K562 (cell line): ENCODE measurements around the gene ATP4B. TPM values are rescaled to one million over a fixed set of nuclear protein-coding genes. Genes with fewer than 3 reads are reported as not detected.

Experiments used
- ATAC-seq: fragments of 200-7000 bp; cut with Tn5 transposase; 3 replicates; pipeline ENCODE4 v1.9.1; 2020; ENCODE audit warnings: moderate library complexity
- BruUV-seq: library from RNA; stranded (reverse); fragments of 400-500 nt; replicated peaks from 2 replicates; lab custom pipeline; 2021; lab: Mats Ljungman, UMichigan
- CTCF ChIA-PET: fragments of 300-600 bp; formaldehyde crosslinking; extraction: SDS; loops from one replicate; lab custom pipeline; 2021; ENCODE audit warnings: low intra/inter-chr PET ratio; lab: Yijun Ruan, JAX
- POLR2A ChIA-PET: fragments of 300-600, 350-650 bp; sonication (Branson Sonifier 250); formaldehyde crosslinking; extraction: SDS; loops from one replicate; lab custom pipeline; 2021; ENCODE audit warnings: antibody characterized with exemption, inconsistent platforms; lab: Yijun Ruan, JAX
- DNase-seq, 4 experiments: peaks; one replicate each; pipeline versions ENCODE4 v3.0.0 to v3.0.0-alpha.2; 2011 to 2018; ENCODE audit warnings: low spot score in 3 of 4, mixed read lengths in 3 of 4; ENCODE audit errors: extremely low read depth in 1 of 4
- FAIRE-seq: peaks from 2 replicates; lab custom pipeline; 2011; peaks lifted over from hg19 to GRCh38; lab: Jason Lieb, UNC
- H2AFZ ChIP-seq: 2 replicates; pipeline ENCODE4 v1.6.0; 2011; ENCODE audit warnings: low read depth, low read length, control low read depth, inconsistent platforms
- H3K27ac ChIP-seq: fragments of 200-600 bp; 3 replicates; pipeline ENCODE4 v1.8.0; 2011; ENCODE audit warnings: low read depth, mild to moderate bottlenecking, control low read depth, inconsistent platforms, low read length, moderate library complexity, mixed read lengths; ENCODE audit errors: extremely low read depth
- H3K27me3 ChIP-seq, 2 experiments: fragments of 300-600 bp in 1 of 2; 2 replicates in 1 of 2; 3 replicates in 1 of 2; pipeline versions ENCODE4 v1.6.0 to v1.8.0; 2011; ENCODE audit warnings: inconsistent platforms in 2 of 2, low read length in 2 of 2, mild to moderate bottlenecking in 1 of 2, mixed read lengths in 1 of 2, moderate library complexity in 1 of 2; ENCODE audit not compliant: control insufficient read depth in 2 of 2, insufficient read depth in 2 of 2
- H3K36me3 ChIP-seq: fragments of 300-600 bp; 3 replicates; pipeline ENCODE4 v1.8.0; 2011; ENCODE audit warnings: mild to moderate bottlenecking, low read length, inconsistent platforms; ENCODE audit not compliant: control insufficient read depth, insufficient read depth
- H3K4me1 ChIP-seq, 2 experiments: fragments of 200-600 bp in 1 of 2; replicated peaks in 1 of 2; 2 replicates in 1 of 2; 3 replicates in 1 of 2; pipeline versions ENCODE4 v1.5.1 to v1.8.0; 2011; ENCODE audit warnings: inconsistent platforms in 2 of 2, low read length in 2 of 2, mild to moderate bottlenecking in 1 of 2, mixed read lengths in 1 of 2, moderate library complexity in 1 of 2; ENCODE audit not compliant: control insufficient read depth in 2 of 2, insufficient read depth in 2 of 2
- H3K4me2 ChIP-seq: 2 replicates; pipeline ENCODE4 v1.6.1; 2011; ENCODE audit warnings: low read length, control low read depth, inconsistent platforms, mixed read lengths; ENCODE audit not compliant: insufficient read depth
- H3K4me3 ChIP-seq: fragments of 200-600 bp; sonication (generic), shearing (Covaris generic); 2 replicates; pipeline ENCODE4 v1.5.1; 2016; ENCODE audit warnings: control low read depth, inconsistent platforms
- H3K79me2 ChIP-seq: fragments of 200-600 bp; 3 replicates; pipeline ENCODE4 v1.8.0; 2011; ENCODE audit warnings: low read length, inconsistent platforms; ENCODE audit not compliant: control insufficient read depth, insufficient read depth
- H3K9ac ChIP-seq, 2 experiments: 2 replicates each; pipeline versions ENCODE4 v1.6.0 to v1.6.1; 2011; ENCODE audit warnings: low read depth in 2 of 2, low read length in 2 of 2, control low read depth in 1 of 2, inconsistent platforms in 1 of 2, mild to moderate bottlenecking in 1 of 2, mixed read lengths in 1 of 2; ENCODE audit not compliant: insufficient read depth in 1 of 2
- H3K9me1 ChIP-seq: one replicate; pipeline ENCODE4 v1.6.0; 2011; ENCODE audit warnings: inconsistent platforms, mild to moderate bottlenecking, low read length, moderate library complexity; ENCODE audit not compliant: control insufficient read depth, insufficient read depth
- H3K9me3 ChIP-seq: replicated peaks from 2 replicates; pipeline ENCODE4 v1.5.1; 2011; ENCODE audit warnings: low read depth, low read length, inconsistent platforms; ENCODE audit not compliant: control insufficient read depth, insufficient read depth
- H4K20me1 ChIP-seq: replicated peaks from 2 replicates; pipeline ENCODE4 v1.6.1; 2011; ENCODE audit warnings: low read length, inconsistent platforms, mixed read lengths; ENCODE audit not compliant: control insufficient read depth, insufficient read depth
- BRF2 ChIP-seq: IDR thresholded peaks from 3 replicates; pipeline ENCODE4 v1.6.1; 2011; ENCODE audit warnings: borderline replicate concordance, mild to moderate bottlenecking; ENCODE audit not compliant: insufficient read length, insufficient read depth
- HMGN3 ChIP-seq: IDR thresholded peaks from 2 replicates; pipeline ENCODE4 v1.6.1; 2011; ENCODE audit warnings: borderline replicate concordance, low read depth, mild to moderate bottlenecking, mixed read lengths, low read length; ENCODE audit not compliant: insufficient read length; ENCODE audit errors: extremely low read depth
- HNRNPUL1 ChIP-seq: fragments of 200-400 bp; formaldehyde crosslinking; IDR thresholded peaks from 2 replicates; pipeline ENCODE4 v1.6.1; 2017; ENCODE audit warnings: low read length
- MAFK ChIP-seq: IDR thresholded peaks from 2 replicates; pipeline ENCODE4 v1.6.1; 2011; ENCODE audit warnings: low read length, improper control_type of control experiment
- MEF2A ChIP-seq: IDR thresholded peaks from 2 replicates; pipeline ENCODE4 v1.6.1; 2011; ENCODE audit warnings: low read depth, mild to moderate bottlenecking, low read length, moderate library complexity; ENCODE audit not compliant: control insufficient read depth
- NUFIP1 ChIP-seq: fragments of 450-650 bp; IDR thresholded peaks from 2 replicates; pipeline ENCODE4 v1.6.1; 2018; ENCODE audit not compliant: partially characterized antibody
- POLR3A ChIP-seq: IDR thresholded peaks from 2 replicates; pipeline ENCODE4 v1.6.1; 2011; ENCODE audit warnings: borderline replicate concordance, mild to moderate bottlenecking, moderate library complexity; ENCODE audit not compliant: insufficient read length, insufficient read depth; ENCODE audit errors: extremely low read depth
- PTTG1 ChIP-seq: fragments of 450-650 bp; IDR thresholded peaks from 2 replicates; pipeline ENCODE4 v1.6.1; 2016; ENCODE audit warnings: low read depth, mild to moderate bottlenecking, missing genetic modification characterization, missing compliant biosample characterization
- RBM22 ChIP-seq: fragments of 200-400 bp; formaldehyde crosslinking; IDR thresholded peaks from 2 replicates; pipeline ENCODE4 v1.6.1; 2018; ENCODE audit warnings: low read length, low read depth; ENCODE audit not compliant: poor library complexity, severe bottlenecking
- RFX7 ChIP-seq: fragments of 250-450 bp; sonication (Bioruptor Pico); IDR thresholded peaks from 2 replicates; pipeline ENCODE4 v1.5.1; 2021; ENCODE audit warnings: mild to moderate bottlenecking
- ZBTB43 ChIP-seq: sonication (generic); formaldehyde crosslinking; IDR thresholded peaks from 2 replicates; pipeline ENCODE4 v1.8.0; 2023; ENCODE audit warnings: mild to moderate bottlenecking, missing genetic modification reagents
- ZNF41 ChIP-seq: fragments of 250-450 bp; sonication (Bioruptor Pico); conservative IDR thresholded peaks from 2 replicates; pipeline ENCODE4 v1.4.0; 2020; ENCODE audit warnings: mild to moderate bottlenecking
- ZNF436 ChIP-seq: fragments of 250-450, 450-650 bp; sonication (Bioruptor Pico); formaldehyde crosslinking; IDR thresholded peaks from 2 replicates; pipeline ENCODE4 v1.7.0; 2020; ENCODE audit warnings: mild to moderate bottlenecking
- WGBS: fragments of 100-300 bp; shearing (Covaris generic); methylation state at CpG from one replicate; pipeline ENCODE4 v1.1.6; 2016; ENCODE audit warnings: low coverage, mixed read lengths; ENCODE audit not compliant: insufficient coverage; ENCODE audit errors: missing lambda C conversion rate; 5-methylcytosine and 5-hydroxymethylcytosine counted together
- in situ Hi-C: fragments of 300-500 bp; cut with MboI; formaldehyde crosslinking; loops from 4 replicates; pipeline ENCODE4 v1.15.0; 2018; ENCODE audit warnings: inconsistent platforms, mixed read lengths
- intact Hi-C: fragments of 100-400 bp; cut with micrococcal nuclease; formaldehyde crosslinking; loops from 2 replicates; pipeline ENCODE4 v1.14.2; 2022
- polyA plus RNA-seq, 8 experiments: library from polyadenylated mRNA; depleted of rRNA in 4 of 8; stranded (reverse) in 5 of 8; unstranded in 3 of 8; fragments of >200 nt; fragmentation: Nextera tagmentation in 2 of 8; fragmentation: Illumina TruSeq in 1 of 8; extraction: Ambion mirVana in 2 of 8; extraction: Trizol in 1 of 8; gene quantifications; 2 replicates each; pipeline versions ENCODE4 v1.2.1 to v1.2.3, GENCODE V29; 2011 to 2014; ENCODE audit warnings: inconsistent platforms in 1 of 8, missing spikeins in 1 of 8
- total RNA-seq, 7 experiments: library from RNA; depleted of rRNA in 6 of 7; stranded (reverse); fragments of >200 nt in 6 of 7; fragmentation: Illumina TruSeq in 2 of 7; extraction: Trizol in 2 of 7; gene quantifications; 2 replicates each; pipeline versions ENCODE4 v1.2.1 to v1.2.3, GENCODE V29; 2011 to 2021; ENCODE audit warnings: low replicate concordance in 1 of 7
- TF ChIP-seq, protein P1 (sequence below): fragments of 200-800 bp; sonication (Bioruptor generic); IDR thresholded peaks from 2 replicates; pipeline ENCODE4 v1.6.1; 2016; ENCODE audit warnings: missing genetic modification characterization, missing compliant biosample characterization

The ATP4B gene
- total and polyA plus RNA-seq, 9 of the 15 experiments (the other 6 are each of a cell fraction or from before 2014, with no cell fraction given) = not detected

- ChIA-PET POLR2A (no interaction called here), CTCF (no interaction called here)
- Histone ChIP-seq H3K27ac (no peak overlapping the region), H3K4me2 (no peak overlapping the region), H3K27me3 (no peaks in the 10 kb centered on the region), H3K9ac (no peak overlapping the region), H3K9me3 (peaks cover 5% of the 10 kb centered on the region), H3K9me1 (no peaks in the 10 kb centered on the region), H3K4me3 (no peak overlapping the region), H3K79me2 (no peaks in the 10 kb centered on the region), H4K20me1 (no peaks in the 10 kb centered on the region), H2AFZ (no peak overlapping the region), H3K36me3 (peaks cover 76% of the 10 kb centered on the region), H3K4me1 (no peaks in the 10 kb centered on the region)
- in situ Hi-C loops = no loop called here
- intact Hi-C loops = no loop called here
- DNase-seq (no peak), ATAC-seq (no peak), FAIRE-seq (no peak)
- WGBS = 97% methylated on average over 7 of the region's 8 CpGs
- BruUV-seq = no TSS peak
- no peak for TF ChIP-seq ZNF436 (CRISPR knock-in tag)
- no peak for TF ChIP-seq RBM22
- no peak for TF ChIP-seq POLR3A
- no peak for TF ChIP-seq RFX7 (CRISPR knock-in tag)
- no peak for TF ChIP-seq MEF2A
- no peak for TF ChIP-seq MAFK
- TF ChIP-seq ZNF41 (CRISPR knock-in tag) = no peak
- TF ChIP-seq BRF2 = no peak
- no peak for TF ChIP-seq ZBTB43 (CRISPR knock-in tag)
- no peak for TF ChIP-seq HMGN3
- no peak for TF ChIP-seq PTTG1
- no peak for TF ChIP-seq NUFIP1
- no peak for TF ChIP-seq HNRNPUL1
- TF ChIP-seq, protein P1, sequence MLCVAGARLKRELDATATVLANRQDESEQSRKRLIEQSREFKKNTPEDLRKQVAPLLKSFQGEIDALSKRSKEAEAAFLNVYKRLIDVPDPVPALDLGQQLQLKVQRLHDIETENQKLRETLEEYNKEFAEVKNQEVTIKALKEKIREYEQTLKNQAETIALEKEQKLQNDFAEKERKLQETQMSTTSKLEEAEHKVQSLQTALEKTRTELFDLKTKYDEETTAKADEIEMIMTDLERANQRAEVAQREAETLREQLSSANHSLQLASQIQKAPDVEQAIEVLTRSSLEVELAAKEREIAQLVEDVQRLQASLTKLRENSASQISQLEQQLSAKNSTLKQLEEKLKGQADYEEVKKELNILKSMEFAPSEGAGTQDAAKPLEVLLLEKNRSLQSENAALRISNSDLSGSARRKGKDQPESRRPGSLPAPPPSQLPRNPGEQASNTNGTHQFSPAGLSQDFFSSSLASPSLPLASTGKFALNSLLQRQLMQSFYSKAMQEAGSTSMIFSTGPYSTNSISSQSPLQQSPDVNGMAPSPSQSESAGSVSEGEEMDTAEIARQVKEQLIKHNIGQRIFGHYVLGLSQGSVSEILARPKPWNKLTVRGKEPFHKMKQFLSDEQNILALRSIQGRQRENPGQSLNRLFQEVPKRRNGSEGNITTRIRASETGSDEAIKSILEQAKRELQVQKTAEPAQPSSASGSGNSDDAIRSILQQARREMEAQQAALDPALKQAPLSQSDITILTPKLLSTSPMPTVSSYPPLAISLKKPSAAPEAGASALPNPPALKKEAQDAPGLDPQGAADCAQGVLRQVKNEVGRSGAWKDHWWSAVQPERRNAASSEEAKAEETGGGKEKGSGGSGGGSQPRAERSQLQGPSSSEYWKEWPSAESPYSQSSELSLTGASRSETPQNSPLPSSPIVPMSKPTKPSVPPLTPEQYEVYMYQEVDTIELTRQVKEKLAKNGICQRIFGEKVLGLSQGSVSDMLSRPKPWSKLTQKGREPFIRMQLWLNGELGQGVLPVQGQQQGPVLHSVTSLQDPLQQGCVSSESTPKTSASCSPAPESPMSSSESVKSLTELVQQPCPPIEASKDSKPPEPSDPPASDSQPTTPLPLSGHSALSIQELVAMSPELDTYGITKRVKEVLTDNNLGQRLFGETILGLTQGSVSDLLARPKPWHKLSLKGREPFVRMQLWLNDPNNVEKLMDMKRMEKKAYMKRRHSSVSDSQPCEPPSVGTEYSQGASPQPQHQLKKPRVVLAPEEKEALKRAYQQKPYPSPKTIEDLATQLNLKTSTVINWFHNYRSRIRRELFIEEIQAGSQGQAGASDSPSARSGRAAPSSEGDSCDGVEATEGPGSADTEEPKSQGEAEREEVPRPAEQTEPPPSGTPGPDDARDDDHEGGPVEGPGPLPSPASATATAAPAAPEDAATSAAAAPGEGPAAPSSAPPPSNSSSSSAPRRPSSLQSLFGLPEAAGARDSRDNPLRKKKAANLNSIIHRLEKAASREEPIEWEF (CRISPR knock-in tag) = no peak
Measured at GRCh38 chr13:113638806-113639205, 19.2 kb downstream of the ATP4B start.
